ENCODE data around the gene SHISA9. TPM values are rescaled to one million over a fixed set of nuclear protein-coding genes. Genes with fewer than 3 reads are reported as not detected.

The SHISA9 gene
- total and polyA plus RNA-seq, 2 donors (not counting 1 experiment from before 2014, with no cell fraction given): 0.03 to 0.07 TPM

GRCh38 chr16:12975766-12976165 lies 74.4 kb downstream of the SHISA9 start:
- Mint-ChIP-seq H3K27ac (no peak overlapping the region), H3K27me3 (peaks cover 3% of the 10 kb centered on the region), H3K4me3 (no peak overlapping the region), H3K4me1 (no peaks in the 10 kb centered on the region), H3K9me3 (ENCODE audit: insufficient read depth) (no peaks in the 10 kb centered on the region)
- ChIA-PET CTCF (no interaction called here), POLR2A (no interaction called here)
- H3K27ac ChIP-seq (ENCODE audit: low read length in 2 of 2): no peak overlapping the region
- WGBS (ENCODE audit: insufficient coverage): no CpG with 5 or more reads among the region's 3 CpGs
- DNase-seq: no peak
- H3K9me3 ChIP-seq (ENCODE audit: control extremely low read depth in 1 of 3, control insufficient read depth in 2 of 3, insufficient read depth in 1 of 3, low read length in 2 of 3): peaks cover 0 to 3% (median 0%) of the 10 kb centered on the region in 3 donors
- H3K79me2 ChIP-seq (ENCODE audit: control insufficient read depth, insufficient read depth, low read length): no peaks in the 10 kb centered on the region
- no peaks in the 10 kb centered on the region for H4K20me1 ChIP-seq (ENCODE audit: control insufficient read depth, insufficient read depth, low read length, poor library complexity, severe bottlenecking)
- H3K36me3 ChIP-seq (replicated peaks in 1 of 2; ENCODE audit: control extremely low read depth in 1 of 2, control insufficient read depth in 1 of 2, extremely low read depth in 1 of 2, insufficient read depth in 2 of 2, low read length in 1 of 2): no peaks in the 10 kb centered on the region
- H3K4me1 ChIP-seq (ENCODE audit: control insufficient read depth in 2 of 2, insufficient read depth in 2 of 2, low read length in 2 of 2): no peaks in the 10 kb centered on the region
- no peak overlapping the region for H3K4me3 ChIP-seq (ENCODE audit: control extremely low read depth in 1 of 5, extremely low read depth in 1 of 5, insufficient read depth in 1 of 5, low read depth in 2 of 5, low read length in 4 of 5)
- no peak for ATAC-seq (ENCODE audit: low read depth)
- TF ChIP-seq CTCF (IDR thresholded peaks at IDR 0.05) (no peak), EZH2 (IDR thresholded peaks at IDR 0.05; ENCODE audit: borderline replicate concordance, insufficient read depth, low read depth, low read length, poor library complexity, severe bottlenecking) (no peak)
- no peak overlapping the region for H2AFZ ChIP-seq (ENCODE audit: insufficient read depth, low read depth, low read length, poor library complexity, severe bottlenecking)
- no peak overlapping the region for H3K4me2 ChIP-seq (replicated peaks; ENCODE audit: low read depth, low read length, poor library complexity, severe bottlenecking)
- H3K9ac ChIP-seq (ENCODE audit: low read length): no peak overlapping the region
- intact Hi-C loops (cut with micrococcal nuclease): no loop called here
- H3K27me3 ChIP-seq (replicated peaks in 1 of 4; ENCODE audit: control extremely low read depth in 1 of 4, control insufficient read depth in 3 of 4, insufficient read depth in 4 of 4, low read length in 3 of 4): peaks cover 0 to 3% (median 0%) of the 10 kb centered on the region in 4 experiments

- no peak overlapping the region for H3K27ac Mint-ChIP-seq
- H3K36me3 ChIP-seq (replicated peaks in 1 of 2; ENCODE audit: control extremely low read depth in 1 of 2, control insufficient read depth in 1 of 2, extremely low read depth in 1 of 2, insufficient read depth in 2 of 2, low read length in 1 of 2): no peaks in the 10 kb centered on the region
- H3K9me3 Mint-ChIP-seq (ENCODE audit: insufficient read depth): no peaks in the 10 kb centered on the region
- no peak overlapping the region for H3K4me3 Mint-ChIP-seq
- no peaks in the 10 kb centered on the region for H3K4me1 Mint-ChIP-seq
- POLR2A ChIA-PET: no interaction called here
- ATAC-seq (ENCODE audit: low read depth) (no peak), DNase-seq (no peak)
- peaks cover 0 to 3% (median 0%) of the 10 kb centered on the region in 4 experiments for H3K27me3 ChIP-seq (replicated peaks in 1 of 4; ENCODE audit: control extremely low read depth in 1 of 4, control insufficient read depth in 3 of 4, insufficient read depth in 4 of 4, low read length in 3 of 4)
- no peak overlapping the region for H2AFZ ChIP-seq (ENCODE audit: insufficient read depth, low read depth, low read length, poor library complexity, severe bottlenecking)
- H3K4me3 ChIP-seq (ENCODE audit: control extremely low read depth in 1 of 5, extremely low read depth in 1 of 5, insufficient read depth in 1 of 5, low read depth in 2 of 5, low read length in 4 of 5): no peak overlapping the region
- intact Hi-C loops (cut with micrococcal nuclease): no loop called here
- peaks cover 3% of the 10 kb centered on the region for H3K27me3 Mint-ChIP-seq
- TF ChIP-seq EZH2 (IDR thresholded peaks at IDR 0.05; ENCODE audit: borderline replicate concordance, insufficient read depth, low read depth, low read length, poor library complexity, severe bottlenecking) (no peak), CTCF (IDR thresholded peaks at IDR 0.05) (no peak)
- H3K4me1 ChIP-seq (ENCODE audit: control insufficient read depth in 2 of 2, insufficient read depth in 2 of 2, low read length in 2 of 2): no peaks in the 10 kb centered on the region
- no peaks in the 10 kb centered on the region for H3K79me2 ChIP-seq (ENCODE audit: control insufficient read depth, insufficient read depth, low read length)
- no peak overlapping the region for H3K4me2 ChIP-seq (replicated peaks; ENCODE audit: low read depth, low read length, poor library complexity, severe bottlenecking)
- H3K27ac ChIP-seq (ENCODE audit: low read length in 2 of 2): no peak overlapping the region
- CTCF ChIA-PET: no interaction called here
- peaks cover 0 to 10% (median 0%) of the 10 kb centered on the region in 3 donors for H3K9me3 ChIP-seq (ENCODE audit: control extremely low read depth in 1 of 3, control insufficient read depth in 2 of 3, insufficient read depth in 1 of 3, low read length in 2 of 3)
- H3K9ac ChIP-seq (ENCODE audit: low read length): no peak overlapping the region
- WGBS (ENCODE audit: insufficient coverage): 79% methylated on average over 2 of the region's 2 CpGs
- H4K20me1 ChIP-seq (ENCODE audit: control insufficient read depth, insufficient read depth, low read length, poor library complexity, severe bottlenecking): no peaks in the 10 kb centered on the region
These were observed 75.1 kb downstream of the SHISA9 start for GRCh38 chr16:12976496-12976895.
